Femur (tissue), 1 donor: ENCODE data around the gene NEAT1.
"Not testable (repeated sequence)": the region's sequence is repeated elsewhere in the genome, so short reads cannot be mapped to it uniquely, and the experiment has no call there.

Experiments used
- DNase-seq: peaks from one replicate; pipeline ENCODE4 v3.0.0-alpha.2; 2017

NEAT1 gene

GRCh38 chr11:65411681-65412070 is 10.9 kb upstream of the NEAT1 start:
- no peak for DNase-seq

DNA sequence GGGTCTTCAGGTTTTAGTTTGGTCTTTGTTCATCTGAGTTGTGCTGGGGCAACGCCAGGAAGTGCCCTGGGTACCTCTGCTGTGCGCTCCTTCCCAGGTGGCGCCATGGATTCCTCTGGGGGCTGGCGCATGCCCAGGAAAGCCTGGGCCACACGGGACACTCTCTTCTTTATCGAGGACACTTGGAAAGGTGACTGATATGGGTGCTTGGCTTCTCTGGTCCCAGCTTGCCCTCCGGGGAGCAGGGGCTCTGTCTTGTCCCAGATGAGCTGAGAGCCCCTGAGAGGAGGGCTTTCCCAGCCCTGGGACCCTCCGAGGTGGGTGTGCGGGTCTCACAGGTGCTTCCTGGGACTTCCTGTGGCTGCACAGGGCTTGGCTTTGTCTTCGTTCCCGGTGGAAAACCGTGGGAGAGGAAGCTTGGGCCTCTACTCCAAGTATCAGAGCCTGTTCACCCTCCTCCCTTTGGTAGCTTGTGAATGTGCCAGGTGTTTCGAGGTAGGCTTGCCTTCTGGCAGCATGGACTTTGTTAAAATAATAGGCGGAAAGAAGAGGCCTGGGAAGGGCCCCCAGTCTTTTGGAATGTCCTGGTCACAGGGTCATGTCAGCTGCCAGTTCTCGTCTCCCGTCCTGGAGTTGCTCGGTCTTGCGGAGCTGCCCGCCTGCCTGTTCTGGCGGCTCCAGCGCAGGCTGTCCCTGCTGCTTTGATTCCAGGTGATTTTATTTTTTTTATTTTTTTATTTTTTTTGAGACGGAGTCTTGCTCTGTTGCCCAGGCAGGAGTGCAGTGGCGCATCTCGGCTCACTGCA is 10.1 kb upstream of the NEAT1 start:
- no peak for DNase-seq

DNA sequence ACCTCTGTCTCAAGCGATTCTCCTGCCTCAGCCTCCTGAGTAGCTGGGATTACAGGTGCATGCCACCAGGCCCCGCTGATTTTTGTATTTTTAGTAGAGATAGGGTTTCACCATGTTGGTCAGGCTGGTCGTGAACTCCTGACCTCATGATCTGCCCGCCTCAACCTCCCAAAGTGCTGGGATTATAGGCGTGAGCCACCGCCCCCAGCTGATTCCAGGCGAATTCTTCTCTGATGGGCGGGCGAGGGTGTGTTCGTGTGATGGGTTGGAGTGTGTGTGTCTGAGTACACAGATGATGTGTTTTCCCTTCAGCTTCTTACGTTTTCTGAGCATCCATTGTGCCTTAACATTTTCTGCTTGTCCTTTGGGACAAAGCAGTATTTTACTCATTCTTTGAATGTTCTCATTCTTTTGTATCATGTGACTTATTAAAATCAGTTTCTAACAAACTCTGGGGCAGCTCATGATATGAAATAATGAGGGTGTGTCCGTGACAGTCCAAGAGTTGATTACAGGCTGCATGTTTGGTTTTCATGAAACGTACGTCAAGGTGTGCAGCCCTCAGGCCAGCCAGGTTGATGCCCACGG is 9.4 kb upstream of the NEAT1 start:
- not testable (repeated sequence) for DNase-seq

DNA sequence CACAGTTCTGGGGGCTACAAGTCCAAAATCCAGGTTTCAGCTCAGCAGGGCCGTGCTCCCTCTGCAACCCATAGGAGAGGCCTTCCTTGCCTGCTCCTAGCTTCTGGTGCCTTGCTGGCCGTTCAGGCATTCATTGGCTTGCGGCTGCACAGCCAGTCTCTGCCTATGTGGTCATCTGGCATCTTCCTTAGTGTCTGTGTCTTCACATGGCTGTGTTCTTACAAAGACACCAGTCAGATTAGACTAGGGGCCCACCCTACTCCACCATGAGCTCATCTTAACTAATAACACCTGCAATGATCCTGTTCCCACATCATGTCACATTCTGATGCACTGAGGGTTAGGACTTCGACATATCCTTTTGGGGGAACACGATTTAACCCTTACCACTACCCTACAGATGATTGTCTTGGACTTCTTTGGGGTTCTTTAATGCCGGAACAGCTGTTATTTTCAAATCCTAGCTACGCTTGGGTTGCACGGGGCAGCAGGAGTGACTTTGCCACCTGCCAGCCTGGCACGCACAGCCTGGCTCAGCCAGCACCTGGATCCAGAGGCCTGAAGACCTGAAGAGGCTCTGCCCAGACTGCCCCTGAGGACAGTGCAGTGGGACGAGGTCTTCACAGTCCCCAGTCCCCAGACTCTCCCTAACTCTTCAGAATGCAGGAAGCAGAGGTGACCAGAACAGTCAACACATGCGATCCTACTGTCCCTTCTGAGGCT is 7.7 kb upstream of the NEAT1 start:
- DNase-seq, result peak; percentile 19

- DNase-seq, result peak; percentile 38
Measured at GRCh38 chr11:65415499-65416340, 6.9 kb upstream of the NEAT1 start.

DNA sequence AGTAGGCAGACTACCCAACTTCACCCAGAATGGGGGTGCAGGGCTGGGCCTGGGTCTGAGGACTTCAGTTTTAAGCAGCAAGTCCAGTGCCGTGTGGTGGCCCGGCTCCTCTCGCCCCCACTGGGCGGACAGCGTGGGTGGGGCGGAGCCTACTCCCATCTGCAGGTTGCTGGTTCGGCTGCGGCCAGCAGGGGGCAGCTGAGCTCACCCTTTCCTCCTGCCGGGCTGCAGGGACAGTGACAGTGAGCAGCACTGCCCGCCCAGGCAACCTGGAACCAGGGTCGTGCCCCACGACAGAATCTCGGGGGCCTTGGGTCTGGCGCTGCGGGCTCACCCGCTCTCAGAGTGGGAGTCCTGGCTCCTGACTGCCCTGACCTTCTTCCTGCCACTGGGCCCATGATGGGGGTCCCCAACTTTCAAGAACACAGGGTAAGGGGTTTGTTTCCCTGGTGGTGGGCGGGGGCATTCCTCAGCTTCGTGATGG is 6.2 kb upstream of the NEAT1 start:
- DNase-seq, result peak; percentile 95

DNA sequence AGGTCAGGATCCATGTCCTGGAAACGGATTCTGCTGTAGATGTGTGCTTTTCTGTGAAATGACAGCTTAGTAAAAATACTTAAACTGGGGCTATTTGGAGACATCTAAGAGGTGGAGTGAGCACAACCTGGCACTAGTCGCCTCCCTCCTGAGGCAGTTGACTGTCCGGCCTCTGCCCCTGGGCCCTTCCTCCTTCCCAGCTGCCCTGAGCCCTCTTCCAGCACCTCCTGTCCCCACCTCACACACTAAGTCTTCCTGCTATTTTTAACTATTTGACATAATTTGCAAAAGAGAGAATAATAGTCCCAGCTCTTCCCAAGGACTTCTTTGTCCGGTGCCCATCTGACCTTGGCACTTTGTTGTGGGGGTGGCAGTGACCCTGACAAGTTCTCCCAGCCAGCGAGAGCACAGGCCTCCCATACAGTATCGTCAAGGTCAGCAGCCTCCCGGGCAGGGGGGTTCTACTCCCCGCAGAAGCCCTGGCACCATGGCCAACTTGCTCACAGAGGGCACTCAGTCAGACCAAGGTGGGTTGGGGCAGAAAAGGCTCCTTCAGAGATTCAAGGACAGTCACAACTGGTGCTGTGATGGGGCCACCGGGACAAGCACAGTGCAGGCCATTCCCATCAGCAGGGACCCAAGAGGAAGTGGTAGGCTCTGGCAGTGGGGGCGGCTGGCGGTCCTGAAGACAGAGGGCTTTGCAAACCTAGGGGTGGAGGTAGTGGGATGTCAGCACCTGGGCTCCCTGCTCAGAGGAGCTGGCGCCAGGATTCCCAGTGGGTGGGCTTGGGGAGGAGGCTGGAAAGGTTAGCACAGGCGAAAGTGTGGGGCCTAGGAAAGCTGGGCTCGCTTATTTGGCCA is 5.5 kb upstream of the NEAT1 start:
- DNase-seq, result peak; percentile 50

- DNase-seq, result peak; percentile 77
Measured at GRCh38 chr11:65417702-65418430, 4.7 kb upstream of the NEAT1 start.

DNA sequence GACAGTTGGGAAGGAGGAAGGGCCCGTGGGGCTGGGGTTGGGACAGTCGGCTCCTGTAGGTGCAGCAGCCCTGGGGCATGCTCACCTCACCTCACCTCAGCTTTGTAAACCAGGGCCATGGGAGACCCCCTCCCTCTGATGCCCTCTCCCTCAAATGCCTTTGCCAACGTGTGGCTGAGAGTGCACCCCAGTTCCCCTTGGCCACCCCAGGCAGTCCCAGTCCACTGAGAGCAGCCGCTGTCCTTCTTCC is 4.2 kb upstream of the NEAT1 start:
- no peak for DNase-seq

GRCh38 chr11:65418681-65419459 is 3.7 kb upstream of the NEAT1 start:
- DNase-seq, result peak; percentile 98

GRCh38 chr11:65419460-65419771 is 3.2 kb upstream of the NEAT1 start:
- no peak for DNase-seq

DNA sequence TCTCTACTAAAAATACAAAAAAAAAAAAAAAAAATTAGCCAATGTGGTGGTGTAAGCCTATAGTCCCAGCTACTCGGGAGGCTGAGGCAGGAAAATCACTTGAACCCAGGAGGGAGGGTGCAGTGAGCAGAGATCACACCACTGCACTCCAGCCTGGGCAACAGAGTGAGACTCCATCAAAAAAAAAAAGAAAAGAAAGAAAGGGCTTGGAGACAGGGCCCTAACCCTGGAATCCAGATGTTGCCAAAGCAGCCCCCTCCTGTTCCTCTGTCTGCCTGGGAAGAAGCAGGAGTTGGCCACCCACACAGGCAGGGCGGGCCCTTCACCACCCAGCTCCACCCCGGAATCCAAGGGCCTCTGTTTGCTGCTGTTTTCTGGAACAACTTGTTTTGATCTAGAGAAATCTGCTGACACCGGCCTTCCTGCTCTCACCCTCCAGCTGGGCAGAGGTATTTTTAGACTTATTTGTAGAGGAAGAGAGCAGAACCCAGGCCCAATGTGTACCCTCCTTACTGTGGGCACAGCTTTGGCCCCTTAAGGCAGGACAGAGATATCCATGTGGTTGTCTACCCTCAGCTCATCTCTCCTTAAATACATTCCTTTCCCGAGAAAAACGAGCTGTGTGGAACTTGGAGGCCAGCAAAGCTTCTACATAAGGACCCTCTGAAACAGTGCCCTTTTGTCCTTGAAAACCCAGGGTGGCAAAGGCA is 2.7 kb upstream of the NEAT1 start:
- peak; percentile 94 for DNase-seq

- no peak for DNase-seq
Measured at GRCh38 chr11:65420506-65420905, 2.1 kb upstream of the NEAT1 start.

DNA sequence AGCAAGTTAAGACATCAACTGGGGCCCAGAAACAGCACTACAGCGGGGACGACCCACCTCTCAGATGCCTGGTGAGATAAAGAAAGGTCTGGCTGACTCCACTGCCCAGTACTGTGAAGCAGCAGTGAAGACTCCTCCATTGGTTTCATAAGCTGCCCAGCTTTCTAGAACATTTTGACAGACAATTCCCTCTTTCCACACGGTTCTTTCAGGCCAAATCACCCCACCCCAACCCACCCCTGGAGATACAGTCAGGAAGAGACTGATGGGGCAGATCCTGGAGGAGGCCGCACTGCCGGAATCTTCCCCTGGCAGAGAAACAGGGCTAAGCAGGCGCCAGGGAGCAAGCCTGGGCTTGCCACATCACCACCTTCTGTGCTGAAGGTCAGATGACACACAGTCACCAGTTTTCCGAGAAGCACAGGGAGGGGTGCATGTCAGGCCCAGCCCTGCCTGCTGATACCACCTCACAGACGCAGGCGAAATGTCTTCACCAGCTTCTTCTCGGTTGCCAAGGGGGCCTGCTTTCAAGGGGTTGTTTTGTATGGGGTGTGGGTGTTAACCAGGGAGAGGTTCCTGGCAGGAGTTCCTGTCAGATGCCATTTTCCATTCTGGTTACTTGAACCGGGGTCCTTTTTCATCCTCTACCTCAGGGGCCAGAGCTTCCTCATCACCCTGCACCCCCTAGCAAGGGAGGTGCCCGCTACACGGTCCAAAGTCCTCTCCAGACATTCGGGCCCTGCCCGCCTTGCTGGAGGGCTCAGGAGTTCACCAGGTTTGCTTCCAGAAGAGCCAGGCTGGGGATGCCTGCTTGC is 1.4 kb upstream of the NEAT1 start:
- peak; percentile 94 for DNase-seq

DNA sequence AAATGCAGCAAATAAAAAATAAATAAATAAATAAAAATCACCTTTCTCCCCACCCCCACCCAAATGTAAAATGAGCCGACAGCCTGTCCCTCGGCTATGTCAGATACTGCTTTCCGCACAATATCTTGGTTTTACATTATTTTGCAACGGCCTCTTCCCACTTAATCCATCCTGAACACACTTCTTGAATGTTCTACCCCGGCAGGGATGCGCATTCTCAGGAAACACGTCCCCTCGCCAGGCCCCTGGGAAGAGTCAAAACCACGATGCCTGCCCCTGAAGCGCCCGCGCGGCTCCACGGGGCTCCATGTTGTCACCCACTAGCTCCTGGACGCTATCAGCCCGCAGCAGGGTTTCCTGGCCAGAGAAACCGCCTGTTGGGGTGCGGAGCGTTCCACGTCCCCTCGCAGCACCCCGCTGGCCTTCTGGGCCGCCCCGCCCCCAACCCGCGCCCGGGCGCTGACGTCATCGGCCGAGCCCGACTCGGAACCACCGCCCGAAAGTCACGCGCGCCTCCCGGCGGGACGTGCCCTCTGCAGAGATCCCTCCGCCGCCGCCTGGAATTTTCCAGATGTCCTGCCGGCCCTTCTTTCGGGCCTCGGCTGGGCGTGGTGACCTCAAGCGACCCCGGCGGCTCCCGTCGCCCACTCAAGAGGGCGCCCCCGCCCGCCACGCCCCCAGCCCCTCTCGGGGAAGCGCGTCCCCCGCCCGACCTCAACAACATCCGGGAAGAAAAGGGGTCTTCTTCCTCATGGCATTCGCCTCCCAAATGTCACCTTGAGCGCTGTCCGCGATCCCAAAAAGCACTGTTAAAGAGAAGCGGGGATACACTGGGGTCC is 585 bp upstream of the NEAT1 start:
- DNase-seq, result peak; percentile 98

DNA sequence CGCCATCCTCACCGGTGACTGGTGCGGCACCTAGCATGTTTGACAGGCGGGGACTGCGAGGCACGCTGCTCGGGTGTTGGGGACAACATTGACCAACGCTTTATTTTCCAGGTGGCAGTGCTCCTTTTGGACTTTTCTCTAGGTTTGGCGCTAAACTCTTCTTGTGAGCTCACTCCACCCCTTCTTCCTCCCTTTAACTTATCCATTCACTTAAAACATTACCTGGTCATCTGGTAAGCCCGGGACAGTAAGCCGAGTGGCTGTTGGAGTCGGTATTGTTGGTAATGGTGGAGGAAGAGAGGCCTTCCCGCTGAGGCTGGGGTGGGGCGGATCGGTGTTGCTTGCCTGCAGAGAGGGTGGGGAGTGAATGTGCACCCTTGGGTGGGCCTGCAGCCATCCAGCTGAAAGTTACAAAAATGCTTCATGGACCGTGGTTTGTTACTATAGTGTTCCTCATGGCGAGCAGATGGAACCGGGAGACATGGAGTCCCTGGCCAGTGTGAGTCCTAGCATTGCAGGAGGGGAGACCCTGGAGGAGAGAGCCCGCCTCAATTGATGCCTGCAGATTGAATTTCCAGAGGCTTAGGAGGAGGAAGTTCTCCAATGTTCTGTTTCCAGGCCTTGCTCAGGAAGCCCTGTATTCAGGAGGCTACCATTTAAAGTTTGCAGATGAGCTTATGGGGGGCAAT is 1.1 kb downstream of the NEAT1 start:
- peak; percentile 25 for DNase-seq
